Panc1 (cell line): ENCODE data around the gene PAK6. TPM values are rescaled to one million over a fixed set of nuclear protein-coding genes. Genes with fewer than 3 reads are reported as not detected.

Experiments
- ATAC-seq: fragments of 200-7000 bp; cut with Tn5 transposase; 2 replicates; pipeline ENCODE4 v1.9.1; 2020; ENCODE audit warnings: mild to moderate bottlenecking, moderate library complexity
- BruUV-seq: library from RNA; stranded (reverse); fragments of 400-500 nt; replicated peaks from 2 replicates; lab custom pipeline; 2021; lab: Mats Ljungman, UMichigan
- CTCF ChIA-PET: fragments of 300-600 bp; sonication (Branson Sonifier 250); formaldehyde crosslinking; loops from one replicate; lab custom pipeline; 2022; ENCODE audit warnings: antibody characterized with exemption; lab: Charles Lee
- POLR2A ChIA-PET: fragments of 300-600 bp; sonication (Branson Sonifier 250); formaldehyde crosslinking; loops from one replicate; lab custom pipeline; 2022; ENCODE audit warnings: antibody characterized with exemption; lab: Charles Lee
- DNase-seq: peaks from one replicate; pipeline ENCODE4 v3.0.0-alpha.2; 2010; ENCODE audit warnings: low read depth, low spot score
- H3K27ac ChIP-seq: 2 replicates; pipeline ENCODE4 v1.5.1; 2011; ENCODE audit warnings: mild to moderate bottlenecking, low read length, inconsistent platforms
- H3K27me3 ChIP-seq: fragments of 200-500 bp; sonication (Bioruptor generic); 2 replicates; pipeline ENCODE4 v1.6.0; 2014; ENCODE audit warnings: low read length, inconsistent platforms; ENCODE audit not compliant: control insufficient read depth, insufficient read depth
- H3K36me3 ChIP-seq: fragments of 200-500 bp; sonication (Bioruptor generic); 2 replicates; pipeline ENCODE4 v1.5.1; 2014; ENCODE audit warnings: inconsistent platforms, mild to moderate bottlenecking, low read length, moderate library complexity; ENCODE audit not compliant: control insufficient read depth, insufficient read depth
- H3K4me1 ChIP-seq: 2 replicates; pipeline ENCODE4 v1.5.1; 2011; ENCODE audit warnings: inconsistent platforms, mild to moderate bottlenecking, low read length, moderate library complexity; ENCODE audit not compliant: control insufficient read depth, insufficient read depth
- H3K4me3 ChIP-seq, 2 experiments: 2 replicates each; pipeline ENCODE4 v1.5.1; 2011 to 2012; ENCODE audit warnings: low read depth in 2 of 2, low read length in 2 of 2, mild to moderate bottlenecking in 2 of 2, inconsistent platforms in 1 of 2, moderate library complexity in 1 of 2
- H3K9me3 ChIP-seq: fragments of 200-500 bp; sonication (Bioruptor generic); 2 replicates; pipeline ENCODE4 v1.5.1; 2014; ENCODE audit warnings: low read depth, mild to moderate bottlenecking, inconsistent platforms, low read length, moderate library complexity; ENCODE audit not compliant: control insufficient read depth, insufficient read depth
- POLR2AphosphoS5 ChIP-seq: IDR thresholded peaks from 2 replicates; pipeline ENCODE4 v1.6.1; 2012; ENCODE audit warnings: mild to moderate bottlenecking, low read depth, low read length, moderate library complexity
- SIN3A ChIP-seq: IDR thresholded peaks from 2 replicates; pipeline ENCODE4 v1.6.1; 2012; ENCODE audit warnings: low read depth, mild to moderate bottlenecking, low read length, moderate library complexity, borderline replicate concordance; ENCODE audit not compliant: insufficient read depth
- TCF7L2 ChIP-seq: IDR thresholded peaks from 2 replicates; pipeline ENCODE4 v1.6.1; 2011; ENCODE audit warnings: mild to moderate bottlenecking, low read depth, low read length, inconsistent platforms
- in situ Hi-C: cut with HindIII; loops from 2 replicates; pipeline ENCODE4 v1.10.0; 2016; ENCODE audit warnings: low sequenced_read_pairs, low pct_unique_long_range_greater_than_20kb
- intact Hi-C: fragments of 100-400 bp; cut with micrococcal nuclease; formaldehyde crosslinking; loops from one replicate; pipeline ENCODE4 v1.10.0; 2022; ENCODE audit not compliant: unreplicated experiment
- total RNA-seq: library from RNA; stranded (reverse); gene quantifications from one replicate; pipeline ENCODE4 v1.2.1, GENCODE V29; 2021; ENCODE audit not compliant: unreplicated experiment
- TF ChIP-seq, protein P1 (sequence below), 2 experiments: IDR thresholded peaks; 2 replicates each; pipeline ENCODE4 v1.6.1; 2011 to 2012; ENCODE audit warnings: low read depth in 2 of 2, control low read depth in 1 of 2, low read length in 1 of 2, mild to moderate bottlenecking in 1 of 2, moderate library complexity in 1 of 2; ENCODE audit not compliant: insufficient read depth in 1 of 2
- TF ChIP-seq, protein P2 (sequence below): fragments of 450-650 bp; IDR thresholded peaks from 2 replicates; pipeline ENCODE4 v1.5.1; 2017; ENCODE audit warnings: mild to moderate bottlenecking

PAK6 gene
- total RNA-seq, 1 experiment from 2014 or later: 6.3 TPM

DNA sequence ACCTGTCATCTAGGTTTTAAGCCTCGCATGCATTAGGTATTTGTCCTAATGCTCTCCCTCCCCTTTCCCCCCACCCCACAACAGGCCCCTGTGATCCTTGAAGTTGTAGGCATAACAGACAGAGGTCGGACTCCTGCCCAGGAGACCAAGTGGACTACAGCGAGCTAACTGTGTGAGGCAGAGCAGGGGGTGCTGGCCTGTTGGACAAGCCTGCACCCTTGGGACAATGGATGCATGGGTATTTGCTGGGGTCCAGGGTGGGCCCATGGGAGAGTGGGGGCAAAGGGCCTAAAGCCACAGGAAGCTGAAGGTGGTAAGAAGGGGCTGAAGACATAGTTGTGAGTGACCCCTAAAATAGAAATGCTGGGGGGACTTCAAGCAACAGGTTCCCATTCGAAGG is 66.4 kb downstream of the PAK6 start:
- ChIA-PET CTCF (interaction anchor here (0.7 kb wide), 1 partner anchor 374 kb away, joined by 3 read pairs; no protein-coding TSS in a partner anchor), POLR2A (no interaction called here)
- TF ChIP-seq, protein P1, sequence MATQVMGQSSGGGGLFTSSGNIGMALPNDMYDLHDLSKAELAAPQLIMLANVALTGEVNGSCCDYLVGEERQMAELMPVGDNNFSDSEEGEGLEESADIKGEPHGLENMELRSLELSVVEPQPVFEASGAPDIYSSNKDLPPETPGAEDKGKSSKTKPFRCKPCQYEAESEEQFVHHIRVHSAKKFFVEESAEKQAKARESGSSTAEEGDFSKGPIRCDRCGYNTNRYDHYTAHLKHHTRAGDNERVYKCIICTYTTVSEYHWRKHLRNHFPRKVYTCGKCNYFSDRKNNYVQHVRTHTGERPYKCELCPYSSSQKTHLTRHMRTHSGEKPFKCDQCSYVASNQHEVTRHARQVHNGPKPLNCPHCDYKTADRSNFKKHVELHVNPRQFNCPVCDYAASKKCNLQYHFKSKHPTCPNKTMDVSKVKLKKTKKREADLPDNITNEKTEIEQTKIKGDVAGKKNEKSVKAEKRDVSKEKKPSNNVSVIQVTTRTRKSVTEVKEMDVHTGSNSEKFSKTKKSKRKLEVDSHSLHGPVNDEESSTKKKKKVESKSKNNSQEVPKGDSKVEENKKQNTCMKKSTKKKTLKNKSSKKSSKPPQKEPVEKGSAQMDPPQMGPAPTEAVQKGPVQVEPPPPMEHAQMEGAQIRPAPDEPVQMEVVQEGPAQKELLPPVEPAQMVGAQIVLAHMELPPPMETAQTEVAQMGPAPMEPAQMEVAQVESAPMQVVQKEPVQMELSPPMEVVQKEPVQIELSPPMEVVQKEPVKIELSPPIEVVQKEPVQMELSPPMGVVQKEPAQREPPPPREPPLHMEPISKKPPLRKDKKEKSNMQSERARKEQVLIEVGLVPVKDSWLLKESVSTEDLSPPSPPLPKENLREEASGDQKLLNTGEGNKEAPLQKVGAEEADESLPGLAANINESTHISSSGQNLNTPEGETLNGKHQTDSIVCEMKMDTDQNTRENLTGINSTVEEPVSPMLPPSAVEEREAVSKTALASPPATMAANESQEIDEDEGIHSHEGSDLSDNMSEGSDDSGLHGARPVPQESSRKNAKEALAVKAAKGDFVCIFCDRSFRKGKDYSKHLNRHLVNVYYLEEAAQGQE (IDR thresholded peaks at IDR 0.05; ENCODE audit: insufficient read depth in 1 of 2, low read depth in 2 of 2, low read length in 1 of 2): no peak
- TF ChIP-seq TCF7L2 (no peak), POLR2AphosphoS5 (no peak), SIN3A (no peak)
- TF ChIP-seq, protein P2, sequence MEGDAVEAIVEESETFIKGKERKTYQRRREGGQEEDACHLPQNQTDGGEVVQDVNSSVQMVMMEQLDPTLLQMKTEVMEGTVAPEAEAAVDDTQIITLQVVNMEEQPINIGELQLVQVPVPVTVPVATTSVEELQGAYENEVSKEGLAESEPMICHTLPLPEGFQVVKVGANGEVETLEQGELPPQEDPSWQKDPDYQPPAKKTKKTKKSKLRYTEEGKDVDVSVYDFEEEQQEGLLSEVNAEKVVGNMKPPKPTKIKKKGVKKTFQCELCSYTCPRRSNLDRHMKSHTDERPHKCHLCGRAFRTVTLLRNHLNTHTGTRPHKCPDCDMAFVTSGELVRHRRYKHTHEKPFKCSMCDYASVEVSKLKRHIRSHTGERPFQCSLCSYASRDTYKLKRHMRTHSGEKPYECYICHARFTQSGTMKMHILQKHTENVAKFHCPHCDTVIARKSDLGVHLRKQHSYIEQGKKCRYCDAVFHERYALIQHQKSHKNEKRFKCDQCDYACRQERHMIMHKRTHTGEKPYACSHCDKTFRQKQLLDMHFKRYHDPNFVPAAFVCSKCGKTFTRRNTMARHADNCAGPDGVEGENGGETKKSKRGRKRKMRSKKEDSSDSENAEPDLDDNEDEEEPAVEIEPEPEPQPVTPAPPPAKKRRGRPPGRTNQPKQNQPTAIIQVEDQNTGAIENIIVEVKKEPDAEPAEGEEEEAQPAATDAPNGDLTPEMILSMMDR: no peak
- no peaks in the 10 kb centered on the region for H3K36me3 ChIP-seq
- in situ Hi-C loops: no loop called here
- ATAC-seq (no peak), DNase-seq (no peak)
- no TSS peak for BruUV-seq
- H3K4me3 ChIP-seq: no peak overlapping the region
- peaks cover 5% of the 10 kb centered on the region for H3K4me1 ChIP-seq
- H3K9me3 ChIP-seq: peaks cover 5% of the 10 kb centered on the region; the same call in 1 of the 2 replicates
- intact Hi-C loops: no loop called here
- H3K27me3 ChIP-seq: no peaks in the 10 kb centered on the region
- H3K27ac ChIP-seq: no peak overlapping the region

DNA sequence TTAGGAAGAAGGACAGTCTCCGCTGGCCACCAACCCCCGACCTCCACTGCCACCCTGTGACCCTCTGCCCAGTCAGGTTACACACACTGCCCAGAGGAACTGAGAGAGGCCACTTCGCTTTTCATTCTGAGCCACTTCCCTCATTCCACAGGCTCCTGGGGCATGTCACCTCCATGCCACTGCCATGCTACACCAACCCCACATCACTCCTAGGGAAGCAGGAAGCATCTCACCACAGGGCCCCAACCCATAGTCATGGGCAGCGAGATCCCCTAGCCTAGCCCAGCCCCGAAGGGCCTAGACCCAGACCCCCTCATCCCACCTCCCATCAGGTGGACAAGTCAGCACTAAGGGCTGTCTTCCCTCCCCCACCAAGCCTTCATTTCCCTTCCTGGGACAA is 67.5 kb downstream of the PAK6 start:
- H3K4me3 ChIP-seq: no peak overlapping the region
- in situ Hi-C loops: no loop called here
- POLR2A ChIA-PET: no interaction called here
- no peaks in the 10 kb centered on the region for H3K27me3 ChIP-seq
- ATAC-seq: no peak
- BruUV-seq: no TSS peak
- intact Hi-C loops: no loop called here
- CTCF ChIA-PET: no interaction called here
- TF ChIP-seq POLR2AphosphoS5 (no peak), SIN3A (no peak), TCF7L2 (no peak)
- TF ChIP-seq, protein P1 (IDR thresholded peaks at IDR 0.05; ENCODE audit: insufficient read depth in 1 of 2, low read depth in 2 of 2, low read length in 1 of 2): no peak
- TF ChIP-seq, protein P2: no peak
- DNase-seq: no peak
- H3K27ac ChIP-seq: no peak overlapping the region
- H3K9me3 ChIP-seq: no peaks in the 10 kb centered on the region
- H3K36me3 ChIP-seq: no peaks in the 10 kb centered on the region
- H3K4me1 ChIP-seq: peaks cover 5% of the 10 kb centered on the region
